Skeletal muscle tissue (tissue), 4 donors: Measurements from ENCODE around the gene PHF11. TPM values are rescaled to one million over a fixed set of nuclear protein-coding genes. Genes with fewer than 3 reads are reported as not detected.
A peak's percentile ranks its signal among the peaks of the same experiment; 100 is the strongest.

ENCODE experiments used
- H3K27ac ChIP-seq: one replicate; pipeline ENCODE4 v1.7.0; 2013; ENCODE audit warnings: mild to moderate bottlenecking, low read depth, low read length, inconsistent platforms
- H3K27me3 ChIP-seq, 3 donors: one replicate each; pipeline ENCODE4 v1.7.0; 2013; ENCODE audit warnings: low read length in 3 of 3; ENCODE audit not compliant: control insufficient read depth in 3 of 3, insufficient read depth in 3 of 3
- H3K36me3 ChIP-seq, 3 donors: one replicate each; pipeline ENCODE4 v1.7.0; 2013; ENCODE audit warnings: low read length in 3 of 3; ENCODE audit not compliant: control insufficient read depth in 3 of 3, insufficient read depth in 3 of 3
- H3K4me1 ChIP-seq, 3 donors: one replicate each; pipeline ENCODE4 v1.7.0; 2013; ENCODE audit warnings: low read length in 3 of 3, mild to moderate bottlenecking in 3 of 3; ENCODE audit not compliant: control insufficient read depth in 3 of 3, insufficient read depth in 3 of 3
- H3K4me3 ChIP-seq, 3 donors: one replicate each; pipeline ENCODE4 v1.7.0; 2013; ENCODE audit warnings: low read length in 3 of 3
- H3K9ac ChIP-seq, 3 donors: one replicate each; pipeline ENCODE4 v1.7.0; 2013; ENCODE audit warnings: low read length in 3 of 3, mild to moderate bottlenecking in 3 of 3, moderate library complexity in 2 of 3, low read depth in 1 of 3
- H3K9me3 ChIP-seq, 3 donors: one replicate each; pipeline ENCODE4 v1.7.0; 2013; ENCODE audit warnings: low read length in 3 of 3; ENCODE audit not compliant: control insufficient read depth in 3 of 3
- total RNA-seq: library from RNA; depleted of rRNA; stranded (reverse); fragments of >200 nt; gene quantifications from one replicate; pipeline ENCODE4 v1.2.3, GENCODE V29; 2014
- donor health status: Osteomylitis.

PHF11 gene
- total RNA-seq, 1 donor from 2014 or later, result 9.9 TPM

DNA sequence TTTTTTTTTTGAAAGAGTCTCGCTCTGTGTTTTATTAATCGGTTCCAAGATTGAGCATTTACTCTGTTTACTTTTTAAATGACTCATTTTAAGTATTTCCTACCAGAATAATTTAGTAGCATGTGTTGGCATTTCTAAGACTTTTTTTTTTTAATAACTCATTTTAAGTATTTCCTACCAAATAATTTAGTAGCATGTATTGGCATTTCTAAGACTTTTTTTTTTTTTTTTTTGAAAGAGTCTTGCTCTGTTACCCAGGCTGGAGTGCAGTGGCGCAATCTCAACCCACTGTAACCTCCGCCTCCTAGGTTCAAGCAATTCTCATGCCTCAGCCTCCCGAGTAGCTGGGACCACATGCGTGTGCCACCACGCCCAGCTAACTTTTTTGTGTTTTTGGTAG is 38.5 kb upstream of the PHF11 start:
- H3K4me3 ChIP-seq, result no peak overlapping the region
- no peak overlapping the region for H3K9ac ChIP-seq
- no peaks in the 10 kb centered on the region for H3K4me1 ChIP-seq
- H3K36me3 ChIP-seq, result peaks cover 0 to 9% (median 7%) of the 10 kb centered on the region in 3 donors
- no peaks in the 10 kb centered on the region for H3K27me3 ChIP-seq
- H3K9me3 ChIP-seq, result no peaks in the 10 kb centered on the region
- H3K27ac ChIP-seq, result no peak overlapping the region

DNA sequence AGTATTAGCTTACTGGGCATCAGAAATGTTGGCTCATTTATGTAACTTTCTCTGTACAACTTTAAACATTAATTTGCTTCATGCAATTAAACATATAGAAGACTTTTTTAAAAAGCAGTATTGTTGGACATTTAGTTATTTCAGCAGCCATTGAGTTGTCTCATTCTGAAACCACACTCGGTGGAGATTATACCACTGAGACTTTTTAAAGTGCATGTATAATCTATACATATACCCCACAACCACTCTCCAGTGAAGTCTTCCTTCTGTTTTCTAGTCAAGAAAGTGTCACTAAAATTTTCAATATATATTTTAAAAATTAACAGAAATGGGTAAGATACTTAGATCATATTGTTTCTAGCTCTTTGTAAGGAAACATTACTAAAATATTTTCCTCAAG is 36.2 kb upstream of the PHF11 start:
- Histone ChIP-seq H3K9ac (no peak overlapping the region), H3K27me3 (no peaks in the 10 kb centered on the region), H3K27ac (no peak overlapping the region), H3K4me3 (no peak overlapping the region), H3K9me3 (peaks cover 0 to 4% (median 0%) of the 10 kb centered on the region in 3 donors), H3K36me3 (peaks cover 6 to 24% (median 7%) of the 10 kb centered on the region in 3 donors), H3K4me1 (no peaks in the 10 kb centered on the region)

DNA sequence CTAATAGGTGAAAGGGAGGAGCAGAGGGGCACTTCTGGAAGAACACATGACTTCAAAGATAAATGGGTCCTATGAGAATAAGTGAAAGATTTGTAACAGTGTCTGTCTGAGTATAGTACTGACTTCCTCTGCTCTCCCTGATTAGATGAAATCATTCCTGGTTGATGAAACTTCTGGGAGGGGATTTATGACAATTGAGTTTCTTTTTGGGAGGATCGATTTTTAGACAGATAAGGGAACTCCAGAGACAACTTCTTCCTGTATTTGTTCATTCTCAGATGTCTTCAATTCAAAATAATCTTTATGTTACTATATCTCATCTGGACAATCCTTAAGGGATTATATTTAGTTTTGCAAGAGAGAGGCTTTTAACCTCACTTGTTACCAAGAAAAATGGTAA is 31.7 kb upstream of the PHF11 start:
- no peaks in the 10 kb centered on the region for H3K4me1 ChIP-seq
- H3K9ac ChIP-seq, result no peak overlapping the region
- no peak overlapping the region for H3K27ac ChIP-seq
- peaks cover 6 to 24% (median 7%) of the 10 kb centered on the region in 3 donors for H3K36me3 ChIP-seq
- no peaks in the 10 kb centered on the region for H3K27me3 ChIP-seq
- no peak overlapping the region for H3K4me3 ChIP-seq
- peaks cover 0 to 4% (median 0%) of the 10 kb centered on the region in 3 donors for H3K9me3 ChIP-seq

DNA sequence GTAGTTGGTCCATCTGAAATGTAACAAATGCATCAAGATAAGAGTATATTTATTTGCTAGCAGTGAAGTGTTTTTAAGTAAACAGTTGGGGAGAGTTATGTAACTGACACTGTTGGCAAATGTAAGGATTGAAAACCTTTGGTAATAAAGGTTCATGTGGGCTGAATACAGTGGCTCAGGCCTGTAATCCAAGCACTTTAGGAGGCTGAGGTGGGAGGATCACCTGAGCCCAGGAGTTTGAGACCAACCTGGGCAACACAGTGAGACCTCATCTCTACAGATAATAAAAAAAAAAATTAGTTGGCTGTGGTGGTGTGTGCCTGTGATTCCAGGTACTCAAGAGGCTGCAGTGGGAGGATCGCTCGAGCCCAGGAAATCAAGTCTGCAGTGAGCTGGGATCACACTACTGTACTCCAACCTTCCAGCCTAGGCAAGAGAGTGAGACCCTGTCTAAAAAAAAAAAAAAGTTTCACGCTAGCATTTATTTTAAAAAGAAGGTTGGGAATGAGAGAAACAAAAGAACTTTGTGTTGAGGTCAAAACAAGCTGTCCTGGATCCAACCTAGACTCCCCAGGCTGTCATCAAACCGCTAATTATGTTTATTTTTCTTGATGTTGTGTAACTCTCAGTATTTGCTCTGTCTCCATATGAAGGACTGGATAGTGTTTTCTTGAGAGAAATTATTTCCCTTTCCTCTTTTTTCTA is 31.0 kb upstream of the PHF11 start:
- Histone ChIP-seq H3K9me3 (peaks cover 0 to 4% (median 0%) of the 10 kb centered on the region in 3 donors), H3K27me3 (no peaks in the 10 kb centered on the region), H3K27ac (no peak overlapping the region), H3K9ac (no peak overlapping the region), H3K4me3 (no peak overlapping the region), H3K4me1 (no peaks in the 10 kb centered on the region), H3K36me3 (peaks cover 6 to 24% (median 7%) of the 10 kb centered on the region in 3 donors)

DNA sequence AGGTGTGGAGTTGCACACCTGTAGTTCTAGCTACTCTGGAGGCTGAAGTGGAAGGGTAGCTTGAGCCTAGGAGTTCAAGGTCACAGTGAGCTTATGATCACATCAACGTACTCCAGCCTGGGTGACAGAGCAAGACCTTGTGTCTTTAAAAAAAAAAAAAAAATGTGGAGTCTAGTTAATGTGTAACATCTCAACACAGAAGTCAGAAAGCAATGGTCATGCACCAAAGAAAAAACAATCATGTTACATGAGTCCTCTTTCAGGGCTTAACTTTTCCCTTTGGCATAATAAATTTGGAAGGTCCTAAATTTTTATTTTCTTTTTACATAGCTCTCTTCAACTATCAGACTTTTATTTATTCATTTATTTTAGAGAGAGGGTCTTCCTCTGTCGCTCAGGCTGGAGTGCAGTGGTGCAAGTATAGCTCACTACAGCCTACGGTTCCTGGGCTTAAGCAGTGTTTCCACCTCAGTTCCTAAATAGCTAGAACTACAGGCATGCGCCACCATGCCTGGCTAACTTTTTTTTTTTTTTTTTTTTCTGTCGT is 29.4 kb upstream of the PHF11 start:
- peaks cover 6 to 24% (median 7%) of the 10 kb centered on the region in 3 donors for H3K36me3 ChIP-seq

DNA sequence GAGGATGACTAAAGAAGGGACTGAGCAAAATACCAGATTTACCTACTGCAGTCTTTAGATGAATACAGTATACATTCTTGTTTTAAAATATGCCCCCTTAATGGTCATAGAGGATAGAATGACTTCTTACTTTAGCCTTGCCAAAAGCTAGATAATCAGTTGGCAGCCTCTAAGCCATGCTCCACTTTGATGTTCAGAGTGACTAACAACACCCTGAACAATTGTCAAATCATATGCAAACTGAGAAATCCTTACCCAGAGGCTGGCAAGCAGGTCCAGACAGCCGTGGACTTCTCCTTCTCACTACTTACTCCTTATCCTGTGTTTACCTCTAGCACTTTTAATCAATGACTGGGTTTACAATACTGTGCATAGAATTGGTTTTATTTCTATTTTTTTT is 23.6 kb upstream of the PHF11 start:
- Histone ChIP-seq H3K36me3 (peaks cover 3 to 8% (median 4%) of the 10 kb centered on the region in 3 donors), H3K27ac (no peak overlapping the region), H3K9ac (no peak overlapping the region)

More for the DNA sequence above, 29.4 kb upstream of the PHF11 start:
- Histone ChIP-seq H3K27ac (no peak overlapping the region), H3K9ac (no peak overlapping the region), H3K27me3 (no peaks in the 10 kb centered on the region), H3K4me3 (no peak overlapping the region), H3K4me1 (no peaks in the 10 kb centered on the region), H3K9me3 (peaks cover 0 to 4% (median 0%) of the 10 kb centered on the region in 3 donors)

DNA sequence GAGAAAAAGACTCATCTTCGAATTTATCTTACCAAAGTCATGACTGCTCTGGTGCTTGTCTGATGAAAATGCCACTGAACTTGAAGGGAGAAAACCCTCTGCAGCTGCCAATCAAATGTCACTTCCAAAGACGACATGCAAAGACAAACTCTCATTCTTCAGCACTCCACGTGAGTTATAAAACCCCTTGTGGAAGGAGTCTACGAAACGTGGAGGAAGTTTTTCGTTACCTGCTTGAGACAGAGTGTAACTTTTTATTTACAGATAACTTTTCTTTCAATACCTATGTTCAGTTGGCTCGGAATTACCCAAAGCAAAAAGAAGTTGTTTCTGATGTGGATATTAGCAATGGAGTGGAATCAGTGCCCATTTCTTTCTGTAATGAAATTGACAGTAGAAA is 19.2 kb upstream of the PHF11 start:
- peaks cover 3 to 18% (median 13%) of the 10 kb centered on the region in 3 donors for H3K36me3 ChIP-seq
- no peaks in the 10 kb centered on the region for H3K4me1 ChIP-seq
- no peak overlapping the region for H3K9ac ChIP-seq
- no peak overlapping the region for H3K4me3 ChIP-seq
- H3K9me3 ChIP-seq, result no peaks in the 10 kb centered on the region
- H3K27me3 ChIP-seq, result no peaks in the 10 kb centered on the region
- H3K27ac ChIP-seq, result no peak overlapping the region

More for the DNA sequence above, 23.6 kb upstream of the PHF11 start:
- Histone ChIP-seq H3K4me1 (no peaks in the 10 kb centered on the region), H3K9me3 (no peaks in the 10 kb centered on the region), H3K4me3 (no peak overlapping the region), H3K27me3 (no peaks in the 10 kb centered on the region)

DNA sequence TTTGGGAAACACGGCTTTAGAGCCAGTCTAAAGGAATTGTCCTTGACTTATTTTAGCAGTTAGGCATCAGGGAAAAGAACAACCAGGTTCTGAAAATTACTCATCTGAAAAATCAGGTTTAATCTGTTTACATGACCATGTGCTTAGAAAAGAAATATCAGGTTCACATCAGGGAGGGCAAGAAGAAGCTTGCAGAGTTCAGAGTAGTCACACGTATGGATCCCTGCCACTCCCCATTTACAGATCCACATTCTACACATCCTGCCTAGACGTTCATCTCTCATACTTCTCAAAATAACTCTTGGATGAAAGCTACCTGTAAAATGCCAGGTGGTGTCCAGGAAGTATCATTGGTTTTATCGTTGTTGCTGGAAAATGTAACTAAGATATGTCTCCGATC is 14.0 kb upstream of the PHF11 start:
- Histone ChIP-seq H3K27me3 (no peaks in the 10 kb centered on the region), H3K4me1 (no peaks in the 10 kb centered on the region), H3K27ac (no peak overlapping the region), H3K36me3 (peaks cover 0 to 26% (median 24%) of the 10 kb centered on the region in 3 donors), H3K9me3 (no peaks in the 10 kb centered on the region), H3K9ac (no peak overlapping the region), H3K4me3 (no peak overlapping the region)

DNA sequence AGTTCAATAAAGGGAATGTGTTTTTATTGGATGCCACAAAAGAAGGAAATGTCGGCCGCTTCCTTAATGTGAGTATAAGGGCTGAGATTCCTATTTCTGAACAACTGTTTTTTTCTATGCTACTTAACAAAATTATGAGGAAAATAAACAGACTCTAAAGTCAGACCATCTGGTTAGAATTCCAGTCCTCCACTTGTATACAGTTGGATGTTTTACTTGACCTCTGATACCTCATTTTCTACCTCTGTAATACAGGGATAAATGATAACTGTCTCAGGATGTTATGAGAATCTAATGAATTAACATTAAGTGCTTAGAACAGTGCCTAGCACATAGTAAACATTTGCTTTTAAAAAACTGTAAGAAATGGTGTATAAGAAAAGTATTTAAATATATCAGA is 7.2 kb upstream of the PHF11 start:
- Histone ChIP-seq H3K9me3 (no peaks in the 10 kb centered on the region), H3K36me3 (peaks cover 0 to 17% (median 15%) of the 10 kb centered on the region in 3 donors), H3K4me3 (no peak overlapping the region), H3K4me1 (no peaks in the 10 kb centered on the region), H3K27me3 (no peaks in the 10 kb centered on the region), H3K9ac (no peak overlapping the region), H3K27ac (no peak overlapping the region)

DNA sequence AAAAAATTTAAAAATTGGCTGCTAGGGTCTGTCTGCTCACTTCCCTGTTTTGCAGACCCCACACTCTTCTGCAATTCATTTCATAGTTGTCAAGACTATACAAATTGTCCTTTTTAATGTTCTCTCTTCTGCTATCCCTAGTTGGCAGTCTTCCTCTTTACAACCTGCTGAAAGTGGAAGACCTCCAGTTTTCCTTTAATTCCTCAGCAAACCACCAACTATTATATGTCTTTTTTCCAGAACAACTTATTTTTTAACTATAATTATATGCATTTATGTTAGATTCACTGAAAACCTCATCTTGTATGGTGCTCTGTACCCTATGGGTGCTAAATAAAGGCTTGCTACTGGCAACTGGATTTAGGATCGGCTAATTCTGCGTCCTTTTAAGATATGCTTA is 1.1 kb upstream of the PHF11 start:
- no peaks in the 10 kb centered on the region for H3K9me3 ChIP-seq
- H3K4me3 ChIP-seq, result peak overlapping the region; percentile 73 to 87 (median 79)
- peaks cover 0 to 2% (median 0%) of the 10 kb centered on the region in 3 donors for H3K36me3 ChIP-seq
- no peaks in the 10 kb centered on the region for H3K27me3 ChIP-seq
- peak overlapping the region; percentile 83 for H3K27ac ChIP-seq
- peaks cover 4 to 7% (median 5%) of the 10 kb centered on the region in 3 donors for H3K4me1 ChIP-seq
- H3K9ac ChIP-seq, result peak overlapping the region in 2 of 3 donors; percentile 78 to 79
